ENCODE results near the gene ARHGDIB. TPM values are rescaled to one million over a fixed set of nuclear protein-coding genes. Genes with fewer than 3 reads are reported as not detected.

The ARHGDIB gene
- total and polyA plus RNA-seq, 2 experiments from 2014 or later, result 3.8 to 6.7 TPM

DNA sequence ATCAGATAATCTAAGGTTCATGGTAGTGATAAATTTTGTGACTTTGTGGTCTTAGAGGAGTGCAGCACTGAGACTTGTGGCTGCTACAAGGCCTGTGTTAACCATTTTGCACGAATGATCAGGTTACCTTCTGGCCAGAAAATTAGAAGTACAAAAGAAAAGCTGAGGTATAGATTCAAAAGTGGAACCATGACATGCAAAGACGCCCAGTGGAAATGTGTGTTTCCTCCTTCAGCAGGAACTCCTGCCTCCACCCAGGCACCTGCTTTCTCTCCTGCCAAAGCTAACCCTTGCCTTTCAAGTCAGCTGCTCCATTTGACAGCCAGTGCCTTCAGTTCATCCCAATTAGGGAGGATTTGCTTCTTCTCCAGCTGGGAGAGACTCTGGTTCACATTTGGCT lies 21.6 kb upstream of the ARHGDIB start:
- no peak for DNase-seq (ENCODE audit: low read depth in 1 of 2, low spot score in 1 of 2)
- Histone ChIP-seq H3K27ac (no peak overlapping the region), H3K4me3 (no peak overlapping the region), H3K9me3 (ENCODE audit: low read depth) (no peaks in the 10 kb centered on the region), H3K4me1 (ENCODE audit: low read depth) (no peaks in the 10 kb centered on the region), H3K36me3 (no peaks in the 10 kb centered on the region), H3K27me3 (no peaks in the 10 kb centered on the region)
- TF ChIP-seq CTCF (IDR thresholded peaks at IDR 0.05; ENCODE audit: low read depth, low read length), result no peak

GRCh38 chr12:14982562-14982961 lies 21.2 kb upstream of the ARHGDIB start:
- Histone ChIP-seq H3K9me3 (ENCODE audit: low read depth) (no peaks in the 10 kb centered on the region), H3K36me3 (no peaks in the 10 kb centered on the region)

DNA sequence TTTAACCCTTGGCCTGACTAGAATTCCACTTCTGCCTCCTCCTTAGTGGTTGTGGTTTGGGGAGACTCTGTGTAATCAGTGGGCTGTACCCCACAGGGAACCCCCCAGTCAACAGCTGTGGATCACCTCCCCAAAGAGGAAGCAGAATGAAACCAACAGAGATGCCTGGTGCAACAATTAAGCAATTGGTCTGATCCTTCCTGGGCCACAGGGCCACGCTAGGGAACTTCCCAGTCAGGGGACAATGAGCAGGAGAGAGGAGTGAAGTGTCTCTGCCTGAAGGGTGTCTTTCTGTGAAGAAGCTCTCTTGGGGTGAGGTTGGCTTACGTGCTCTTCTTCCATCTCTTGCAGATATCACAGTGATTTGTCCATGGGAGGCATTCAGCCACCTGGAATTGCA lies 19.6 kb upstream of the ARHGDIB start:
- Histone ChIP-seq H3K27me3 (no peaks in the 10 kb centered on the region), H3K36me3 (no peaks in the 10 kb centered on the region)
- no peak for TF ChIP-seq CTCF (IDR thresholded peaks at IDR 0.05; ENCODE audit: low read depth, low read length)

More at GRCh38 chr12:14982562-14982961, 21.2 kb upstream of the ARHGDIB start:
- Histone ChIP-seq H3K4me3 (no peak overlapping the region), H3K27ac (no peak overlapping the region), H3K4me1 (ENCODE audit: low read depth) (no peaks in the 10 kb centered on the region), H3K27me3 (no peaks in the 10 kb centered on the region)
- no peak for TF ChIP-seq CTCF (IDR thresholded peaks at IDR 0.05; ENCODE audit: low read depth, low read length)
- peak in 1 of 2 donors; percentile 69 for DNase-seq (ENCODE audit: low read depth in 1 of 2, low spot score in 1 of 2)

GRCh38 chr12:14979468-14979867 lies 18.1 kb upstream of the ARHGDIB start:
- TF ChIP-seq CTCF (IDR thresholded peaks at IDR 0.05; ENCODE audit: low read depth, low read length), result no peak
- no peaks in the 10 kb centered on the region for H3K9me3 ChIP-seq (ENCODE audit: low read depth)
- H3K27ac ChIP-seq, result no peak overlapping the region
- DNase-seq (ENCODE audit: low read depth in 1 of 2, low spot score in 1 of 2), result no peak
- H3K36me3 ChIP-seq, result no peaks in the 10 kb centered on the region
- no peaks in the 10 kb centered on the region for H3K27me3 ChIP-seq
- H3K4me3 ChIP-seq, result no peak overlapping the region
- no peaks in the 10 kb centered on the region for H3K4me1 ChIP-seq (ENCODE audit: low read depth)

More for the DNA sequence above, 19.6 kb upstream of the ARHGDIB start:
- H3K4me1 ChIP-seq (ENCODE audit: low read depth), result no peaks in the 10 kb centered on the region
- H3K27ac ChIP-seq, result no peak overlapping the region
- no peak overlapping the region for H3K4me3 ChIP-seq
- H3K9me3 ChIP-seq (ENCODE audit: low read depth), result no peaks in the 10 kb centered on the region
- DNase-seq (ENCODE audit: low read depth in 1 of 2, low spot score in 1 of 2), result no peak

GRCh38 chr12:14976658-14977057 lies 15.3 kb upstream of the ARHGDIB start:
- no peak for DNase-seq (ENCODE audit: low read depth in 1 of 2, low spot score in 1 of 2)
- Histone ChIP-seq H3K4me3 (no peak overlapping the region), H3K36me3 (no peaks in the 10 kb centered on the region), H3K27ac (no peak overlapping the region), H3K4me1 (ENCODE audit: low read depth) (no peaks in the 10 kb centered on the region), H3K27me3 (no peaks in the 10 kb centered on the region), H3K9me3 (ENCODE audit: low read depth) (no peaks in the 10 kb centered on the region)
- no peak for TF ChIP-seq CTCF (IDR thresholded peaks at IDR 0.05; ENCODE audit: low read depth, low read length)

DNA sequence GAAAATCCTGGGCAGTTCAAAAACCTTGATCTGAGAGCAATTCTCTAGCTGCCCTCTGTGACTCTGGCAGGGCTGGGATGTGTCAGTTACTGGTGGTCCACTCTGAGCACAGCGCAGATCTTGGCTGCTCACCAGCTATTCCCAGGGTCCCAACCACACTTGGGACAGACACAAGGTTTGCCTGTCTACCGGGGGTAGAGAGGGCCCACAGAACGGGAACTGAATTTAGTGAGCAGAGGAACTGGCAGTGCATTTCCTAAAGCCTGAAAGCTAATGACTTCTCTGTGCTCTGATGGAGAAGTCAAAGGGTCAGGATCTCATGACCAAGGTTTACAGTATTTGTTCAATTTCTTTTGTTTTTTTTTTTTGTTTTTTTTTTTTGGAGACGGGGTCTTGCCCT lies 14.1 kb upstream of the ARHGDIB start:
- Histone ChIP-seq H3K27me3 (no peaks in the 10 kb centered on the region), H3K9me3 (ENCODE audit: low read depth) (no peaks in the 10 kb centered on the region), H3K27ac (no peak overlapping the region), H3K4me1 (ENCODE audit: low read depth) (no peaks in the 10 kb centered on the region), H3K4me3 (no peak overlapping the region), H3K36me3 (no peaks in the 10 kb centered on the region)
- DNase-seq (ENCODE audit: low read depth in 1 of 2, low spot score in 1 of 2), result no peak
- TF ChIP-seq CTCF (IDR thresholded peaks at IDR 0.05; ENCODE audit: low read depth, low read length), result no peak
